GM12878 (cell line): ENCODE results near the gene SLC23A1. TPM values are rescaled to one million over a fixed set of nuclear protein-coding genes. Genes with fewer than 3 reads are reported as not detected.

Source experiments
- ETV6 ChIP-seq, 2 experiments: fragments of 450-650 bp in 1 of 2; IDR thresholded peaks in 1 of 2; conservative IDR thresholded peaks in 1 of 2; 2 replicates each; pipeline ENCODE4 v1.6.1; 2014; ENCODE audit warnings: antibody characterized with exemption in 1 of 2, borderline replicate concordance in 1 of 2, low read depth in 1 of 2, mild to moderate bottlenecking in 1 of 2, moderate library complexity in 1 of 2
- HCFC1 ChIP-seq: fragments of 150-350 bp; IDR thresholded peaks from 2 replicates; pipeline ENCODE4 v1.6.1; 2014; ENCODE audit warnings: low read length
- MXI1 ChIP-seq: fragments of 150-350 bp; IDR thresholded peaks from 2 replicates; pipeline ENCODE4 v1.6.1; 2011; ENCODE audit warnings: low read depth, mild to moderate bottlenecking, inconsistent platforms, low read length, improper control_type of control experiment
- POLR2AphosphoS5 ChIP-seq: IDR thresholded peaks from 2 replicates; pipeline ENCODE4 v1.6.1; 2011; ENCODE audit warnings: mild to moderate bottlenecking, low read length, inconsistent platforms
- POU2F2 ChIP-seq: IDR thresholded peaks from 3 replicates; pipeline ENCODE4 v1.6.1; 2011; ENCODE audit warnings: low read depth, mild to moderate bottlenecking, low read length, borderline replicate concordance
- SPI1 ChIP-seq: IDR thresholded peaks from 2 replicates; pipeline ENCODE4 v1.6.1; 2011; ENCODE audit warnings: low read depth, mild to moderate bottlenecking, low read length, moderate library complexity, borderline replicate concordance; ENCODE audit not compliant: insufficient read depth
- TARDBP ChIP-seq: IDR thresholded peaks from 2 replicates; pipeline ENCODE4 v1.6.1; 2016; ENCODE audit warnings: borderline replicate concordance
- TBL1XR1 ChIP-seq: IDR thresholded peaks from 2 replicates; pipeline ENCODE4 v1.6.1; 2012; ENCODE audit warnings: low read depth, low read length, improper control_type of control experiment
- ZBTB40 ChIP-seq: fragments of 450-650 bp; IDR thresholded peaks from 2 replicates; pipeline ENCODE4 v1.6.1; 2016; ENCODE audit warnings: mild to moderate bottlenecking, moderate library complexity, borderline replicate concordance
- polyA plus RNA-seq, 11 experiments: library from polyadenylated mRNA; depleted of rRNA in 4 of 11; unstranded in 6 of 11; stranded (reverse) in 5 of 11; fragments of >200 nt; fragmentation: Nextera tagmentation in 4 of 11; fragmentation: Illumina TruSeq in 1 of 11; extraction: Ambion mirVana in 4 of 11; extraction: Trizol in 1 of 11; gene quantifications; 1 replicate in 1 of 11; 2 replicates in 10 of 11; pipeline versions ENCODE4 v1.2.1 to v1.2.3, GENCODE V29; 2011 to 2016; ENCODE audit warnings: inconsistent platforms in 2 of 11, missing spikeins in 2 of 11, low read depth in 1 of 11
- total RNA-seq, 4 experiments: library from RNA; depleted of rRNA in 3 of 4; stranded (reverse); fragments of >200 nt in 3 of 4; fragmentation: Illumina TruSeq in 1 of 4; extraction: Trizol in 1 of 4; gene quantifications; 2 replicates each; pipeline versions ENCODE4 v1.2.1 to v1.2.3, GENCODE V29; 2013 to 2021
- TF ChIP-seq, protein P1 (sequence below): IDR thresholded peaks from 2 replicates; pipeline ENCODE4 v1.6.1; 2011; ENCODE audit warnings: borderline replicate concordance, low read depth, mild to moderate bottlenecking, moderate library complexity, mixed read lengths, low read length; ENCODE audit not compliant: insufficient read depth; ENCODE audit errors: extremely low read length
- TF ChIP-seq, protein P2 (sequence below): IDR thresholded peaks from 2 replicates; pipeline ENCODE4 v1.6.1; 2012; ENCODE audit warnings: improper control_type of control experiment, low read depth, low read length; ENCODE audit not compliant: insufficient replicate concordance
- TF ChIP-seq, protein P3 (sequence below): IDR thresholded peaks from 2 replicates; pipeline ENCODE4 v1.6.1; 2012; ENCODE audit warnings: low read depth, low read length, improper control_type of control experiment

Gene SLC23A1
- total and polyA plus RNA-seq, 10 of the 15 experiments (the other 5 are each of a cell fraction or from before 2014, with no cell fraction given) = 0.35 to 4.7 (median 1.6) TPM

DNA sequence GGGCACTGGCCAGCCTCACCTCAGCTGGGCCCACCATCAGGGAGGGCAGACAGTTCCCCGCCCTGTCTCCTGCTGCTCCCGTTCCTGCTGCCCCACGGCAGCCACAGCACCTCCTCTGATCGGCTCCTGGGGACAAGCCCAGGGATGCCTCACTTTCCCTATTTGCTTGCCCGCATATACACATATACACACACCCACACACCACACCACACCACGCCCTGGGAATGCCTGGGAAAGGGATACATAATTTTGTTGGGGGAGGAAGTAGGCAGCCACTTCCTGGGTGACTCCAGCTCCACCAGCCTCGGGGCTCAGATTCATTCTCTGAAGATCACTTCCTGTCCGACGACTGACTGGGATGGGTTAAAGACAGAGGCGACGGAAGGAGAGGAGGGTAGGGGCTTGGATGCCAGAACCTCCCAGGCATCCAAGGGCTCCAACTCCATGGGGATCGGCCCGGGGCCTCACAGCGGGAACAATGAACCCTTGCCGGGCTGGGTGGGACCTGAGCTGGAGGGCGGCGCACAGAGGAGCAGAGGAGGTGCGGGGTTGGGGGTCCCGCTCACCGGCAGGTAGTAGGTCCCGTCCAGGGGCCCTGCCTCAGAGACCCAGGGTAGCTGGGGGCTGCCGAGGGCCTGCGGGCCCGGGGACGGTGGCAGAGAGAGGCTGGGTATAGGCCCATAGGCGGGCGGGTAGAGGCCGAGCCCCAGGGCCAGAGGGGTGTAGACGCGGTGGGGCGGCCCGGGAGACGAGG lies 8.7 kb upstream of the SLC23A1 start (continued):
- peak; percentile 58; the same call in 1 of the 2 replicates for TF ChIP-seq ZBTB40
- TF ChIP-seq ETV6 (conservative IDR thresholded peaks at IDR 0.05 in 1 of 2, IDR thresholded peaks at IDR 0.05 in 1 of 2; ENCODE audit: borderline replicate concordance in 1 of 2, low read depth in 1 of 2) = 0 out of 4 replicates have a peak, but pooled peaks of 1 of the 2 experiments have one; percentile 0
- no peak for TF ChIP-seq HCFC1
- TF ChIP-seq TBL1XR1 = no peak
- TF ChIP-seq TARDBP = no peak
- TF ChIP-seq, protein P1, sequence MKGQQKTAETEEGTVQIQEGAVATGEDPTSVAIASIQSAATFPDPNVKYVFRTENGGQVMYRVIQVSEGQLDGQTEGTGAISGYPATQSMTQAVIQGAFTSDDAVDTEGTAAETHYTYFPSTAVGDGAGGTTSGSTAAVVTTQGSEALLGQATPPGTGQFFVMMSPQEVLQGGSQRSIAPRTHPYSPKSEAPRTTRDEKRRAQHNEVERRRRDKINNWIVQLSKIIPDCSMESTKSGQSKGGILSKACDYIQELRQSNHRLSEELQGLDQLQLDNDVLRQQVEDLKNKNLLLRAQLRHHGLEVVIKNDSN = no peak
- TF ChIP-seq MXI1 = 0 out of 2 replicates have a peak, but pooled peaks have one; percentile 12
- TF ChIP-seq, protein P2, sequence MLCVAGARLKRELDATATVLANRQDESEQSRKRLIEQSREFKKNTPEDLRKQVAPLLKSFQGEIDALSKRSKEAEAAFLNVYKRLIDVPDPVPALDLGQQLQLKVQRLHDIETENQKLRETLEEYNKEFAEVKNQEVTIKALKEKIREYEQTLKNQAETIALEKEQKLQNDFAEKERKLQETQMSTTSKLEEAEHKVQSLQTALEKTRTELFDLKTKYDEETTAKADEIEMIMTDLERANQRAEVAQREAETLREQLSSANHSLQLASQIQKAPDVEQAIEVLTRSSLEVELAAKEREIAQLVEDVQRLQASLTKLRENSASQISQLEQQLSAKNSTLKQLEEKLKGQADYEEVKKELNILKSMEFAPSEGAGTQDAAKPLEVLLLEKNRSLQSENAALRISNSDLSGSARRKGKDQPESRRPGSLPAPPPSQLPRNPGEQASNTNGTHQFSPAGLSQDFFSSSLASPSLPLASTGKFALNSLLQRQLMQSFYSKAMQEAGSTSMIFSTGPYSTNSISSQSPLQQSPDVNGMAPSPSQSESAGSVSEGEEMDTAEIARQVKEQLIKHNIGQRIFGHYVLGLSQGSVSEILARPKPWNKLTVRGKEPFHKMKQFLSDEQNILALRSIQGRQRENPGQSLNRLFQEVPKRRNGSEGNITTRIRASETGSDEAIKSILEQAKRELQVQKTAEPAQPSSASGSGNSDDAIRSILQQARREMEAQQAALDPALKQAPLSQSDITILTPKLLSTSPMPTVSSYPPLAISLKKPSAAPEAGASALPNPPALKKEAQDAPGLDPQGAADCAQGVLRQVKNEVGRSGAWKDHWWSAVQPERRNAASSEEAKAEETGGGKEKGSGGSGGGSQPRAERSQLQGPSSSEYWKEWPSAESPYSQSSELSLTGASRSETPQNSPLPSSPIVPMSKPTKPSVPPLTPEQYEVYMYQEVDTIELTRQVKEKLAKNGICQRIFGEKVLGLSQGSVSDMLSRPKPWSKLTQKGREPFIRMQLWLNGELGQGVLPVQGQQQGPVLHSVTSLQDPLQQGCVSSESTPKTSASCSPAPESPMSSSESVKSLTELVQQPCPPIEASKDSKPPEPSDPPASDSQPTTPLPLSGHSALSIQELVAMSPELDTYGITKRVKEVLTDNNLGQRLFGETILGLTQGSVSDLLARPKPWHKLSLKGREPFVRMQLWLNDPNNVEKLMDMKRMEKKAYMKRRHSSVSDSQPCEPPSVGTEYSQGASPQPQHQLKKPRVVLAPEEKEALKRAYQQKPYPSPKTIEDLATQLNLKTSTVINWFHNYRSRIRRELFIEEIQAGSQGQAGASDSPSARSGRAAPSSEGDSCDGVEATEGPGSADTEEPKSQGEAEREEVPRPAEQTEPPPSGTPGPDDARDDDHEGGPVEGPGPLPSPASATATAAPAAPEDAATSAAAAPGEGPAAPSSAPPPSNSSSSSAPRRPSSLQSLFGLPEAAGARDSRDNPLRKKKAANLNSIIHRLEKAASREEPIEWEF = no peak
- peak; percentile 56; the same call in 1 of the 2 replicates for TF ChIP-seq POLR2AphosphoS5
- TF ChIP-seq SPI1 = peak; percentile 66; the same call in 1 of the 2 replicates
- TF ChIP-seq, protein P3, sequence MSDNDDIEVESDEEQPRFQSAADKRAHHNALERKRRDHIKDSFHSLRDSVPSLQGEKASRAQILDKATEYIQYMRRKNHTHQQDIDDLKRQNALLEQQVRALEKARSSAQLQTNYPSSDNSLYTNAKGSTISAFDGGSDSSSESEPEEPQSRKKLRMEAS = no peak; the same call in 1 of the 2 replicates
- TF ChIP-seq POU2F2 = no peak
